Thyroid gland (tissue), 4 donors: ENCODE results near the gene RTP5. TPM values are rescaled to one million over a fixed set of nuclear protein-coding genes. Genes with fewer than 3 reads are reported as not detected.
A peak's percentile ranks its signal among the peaks of the same experiment; 100 is the strongest.

Source experiments
- DNase-seq, 2 donors: peaks; one replicate each; pipeline ENCODE4 v3.0.0-alpha.2; 2019
- H3K27ac ChIP-seq, 3 donors: fragments of 200-600 bp; sonication (generic); 1 replicate in 2 of 3; 2 replicates in 1 of 3; pipeline ENCODE4 v1.5.1; 2016 to 2019; ENCODE audit warnings: mild to moderate bottlenecking in 1 of 3, moderate library complexity in 1 of 3
- H3K27me3 ChIP-seq: fragments of 200-600 bp; sonication (generic); one replicate; pipeline ENCODE4 v1.5.1; 2019
- H3K36me3 ChIP-seq, 2 donors: fragments of 200-600 bp; sonication (generic); one replicate each; pipeline ENCODE4 v1.5.1; 2016 to 2019
- H3K4me1 ChIP-seq, 2 donors: fragments of 200-600 bp; sonication (generic); one replicate each; pipeline ENCODE4 v1.5.1; 2017 to 2019
- H3K4me3 ChIP-seq, 3 donors: fragments of 200-600 bp; sonication (generic); replicated peaks in 1 of 3; 1 replicate in 2 of 3; 2 replicates in 1 of 3; pipeline ENCODE4 v1.5.1; 2016; ENCODE audit warnings: mild to moderate bottlenecking in 1 of 3
- H3K9me3 ChIP-seq: fragments of 200-600 bp; sonication (generic); one replicate; pipeline ENCODE4 v1.5.1; 2017
- POLR2A ChIP-seq, 2 donors: fragments of 450-650 bp; IDR thresholded peaks; one replicate each; pipeline ENCODE4 v1.6.1; 2017; ENCODE audit warnings: antibody characterized with exemption in 2 of 2, mild to moderate bottlenecking in 2 of 2, moderate library complexity in 1 of 2
- WGBS, 2 donors: methylation state at CpG; one replicate each; pipeline ENCODE4 v1.1.5; 2017; 5-methylcytosine and 5-hydroxymethylcytosine counted together
- intact Hi-C: fragments of 100-400 bp; cut with DNase I; formaldehyde crosslinking; loops from one replicate; pipeline ENCODE4 v1.15.1; 2023
- total RNA-seq, 4 donors: library from RNA; depleted of rRNA; stranded (reverse); fragments of >200 nt; gene quantifications; one replicate each; pipeline ENCODE4 v1.2.3, GENCODE V29; 2016
- TF ChIP-seq, protein P1 (sequence below), 6 experiments: fragments of 200-600 bp in 3 of 6; fragments of 450-650 bp in 3 of 6; sonication (generic) in 3 of 6; IDR thresholded peaks; one replicate each; pipeline ENCODE4 v1.5.1; 2016 to 2019; ENCODE audit warnings: antibody characterized with exemption in 6 of 6, mild to moderate bottlenecking in 2 of 6, inconsistent platforms in 1 of 6, moderate library complexity in 1 of 6

Gene RTP5
- total RNA-seq, 4 donors from 2014 or later, result 0.13 TPM; not detected in 3

DNA sequence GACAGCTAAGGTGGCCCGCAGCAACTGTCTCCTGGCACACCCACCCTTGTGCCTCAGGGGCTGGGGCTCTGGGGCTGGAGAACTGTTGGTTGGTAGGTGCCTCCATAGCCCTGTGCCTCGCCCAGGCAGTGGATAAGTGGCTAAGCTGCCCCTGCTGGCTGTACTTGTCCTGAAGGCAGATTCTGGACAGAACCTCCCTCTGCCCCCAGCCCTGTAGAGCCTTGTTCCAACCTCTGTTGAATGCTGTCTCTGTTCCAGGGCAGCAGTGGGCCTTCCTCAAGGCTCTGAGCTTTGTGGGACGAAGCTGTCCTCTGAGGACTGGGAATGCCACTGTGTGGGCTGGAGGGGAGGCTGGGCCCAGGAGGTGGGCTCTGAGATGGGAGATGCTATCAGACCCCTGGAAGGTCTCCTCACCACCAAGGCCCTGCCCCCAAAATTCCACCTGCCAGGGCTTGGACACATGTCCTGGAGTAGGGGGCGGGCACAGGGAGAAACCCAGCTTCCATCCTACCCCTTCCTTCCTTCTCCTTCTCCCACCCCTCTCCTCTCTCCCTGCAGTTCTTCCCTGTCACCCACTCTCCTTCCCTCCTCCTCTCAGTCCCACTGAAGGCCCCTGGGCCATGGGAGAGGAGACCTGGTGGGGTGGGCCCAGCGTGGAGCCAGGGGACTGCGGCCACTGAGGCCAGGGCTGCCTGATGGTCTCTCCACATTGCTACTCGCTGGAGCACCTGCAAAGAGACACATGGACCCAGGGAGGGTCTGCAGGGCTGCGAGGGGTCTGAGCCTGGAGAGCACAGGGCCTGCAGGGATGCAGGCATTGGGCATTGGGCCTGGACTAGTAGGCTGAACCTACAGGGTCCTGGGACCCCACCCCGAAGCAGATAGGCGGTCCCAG, 9.1 kb upstream of the RTP5 start:
- Histone ChIP-seq H3K4me3 (no peak overlapping the region), H3K9me3 (no peaks in the 10 kb centered on the region), H3K27ac (peak overlapping the region; percentile 15 to 74 (median 73)), H3K36me3 (no peaks in the 10 kb centered on the region), H3K27me3 (peaks cover 6% of the 10 kb centered on the region), H3K4me1 (peaks cover 14 to 27% of the 10 kb centered on the region in 2 donors)
- TF ChIP-seq POLR2A (IDR thresholded peaks at IDR 0.05), result no peak
- TF ChIP-seq, protein P1, sequence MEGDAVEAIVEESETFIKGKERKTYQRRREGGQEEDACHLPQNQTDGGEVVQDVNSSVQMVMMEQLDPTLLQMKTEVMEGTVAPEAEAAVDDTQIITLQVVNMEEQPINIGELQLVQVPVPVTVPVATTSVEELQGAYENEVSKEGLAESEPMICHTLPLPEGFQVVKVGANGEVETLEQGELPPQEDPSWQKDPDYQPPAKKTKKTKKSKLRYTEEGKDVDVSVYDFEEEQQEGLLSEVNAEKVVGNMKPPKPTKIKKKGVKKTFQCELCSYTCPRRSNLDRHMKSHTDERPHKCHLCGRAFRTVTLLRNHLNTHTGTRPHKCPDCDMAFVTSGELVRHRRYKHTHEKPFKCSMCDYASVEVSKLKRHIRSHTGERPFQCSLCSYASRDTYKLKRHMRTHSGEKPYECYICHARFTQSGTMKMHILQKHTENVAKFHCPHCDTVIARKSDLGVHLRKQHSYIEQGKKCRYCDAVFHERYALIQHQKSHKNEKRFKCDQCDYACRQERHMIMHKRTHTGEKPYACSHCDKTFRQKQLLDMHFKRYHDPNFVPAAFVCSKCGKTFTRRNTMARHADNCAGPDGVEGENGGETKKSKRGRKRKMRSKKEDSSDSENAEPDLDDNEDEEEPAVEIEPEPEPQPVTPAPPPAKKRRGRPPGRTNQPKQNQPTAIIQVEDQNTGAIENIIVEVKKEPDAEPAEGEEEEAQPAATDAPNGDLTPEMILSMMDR (IDR thresholded peaks at IDR 0.05), result no peak
- intact Hi-C loops, result no loop called here
- DNase-seq, result no peak
- 88 to 94% methylated on average over 6 to 8 of the region's 10 CpGs for WGBS, 2 donors

DNA sequence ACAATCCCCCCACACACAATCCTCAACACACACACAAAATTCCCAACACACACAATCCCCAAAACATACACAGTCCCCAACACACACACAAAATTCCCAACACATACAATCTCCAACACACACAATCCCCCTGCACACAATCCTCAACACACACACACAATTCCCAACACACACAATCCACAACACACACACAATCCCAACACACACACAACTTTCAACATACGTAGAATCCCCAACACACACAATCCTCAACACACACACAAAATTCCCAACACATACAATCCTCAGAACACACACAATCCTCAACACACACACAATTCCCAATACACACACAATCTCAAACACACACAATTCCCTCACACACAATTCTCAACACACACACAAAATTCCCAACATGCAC, 8.3 kb upstream of the RTP5 start:
- TF ChIP-seq, protein P1 (IDR thresholded peaks at IDR 0.05), result no peak
- no peak for TF ChIP-seq POLR2A (IDR thresholded peaks at IDR 0.05)
- Histone ChIP-seq H3K4me1 (peaks cover 14 to 27% of the 10 kb centered on the region in 2 donors), H3K4me3 (no peak overlapping the region), H3K36me3 (no peaks in the 10 kb centered on the region), H3K9me3 (no peaks in the 10 kb centered on the region), H3K27me3 (peaks cover 6% of the 10 kb centered on the region), H3K27ac (no peak overlapping the region)
- intact Hi-C loops, result no loop called here
- DNase-seq, result no peak
- WGBS, 2 donors, result 89 to 98% methylated on average over 1 of the region's 1 CpG

DNA sequence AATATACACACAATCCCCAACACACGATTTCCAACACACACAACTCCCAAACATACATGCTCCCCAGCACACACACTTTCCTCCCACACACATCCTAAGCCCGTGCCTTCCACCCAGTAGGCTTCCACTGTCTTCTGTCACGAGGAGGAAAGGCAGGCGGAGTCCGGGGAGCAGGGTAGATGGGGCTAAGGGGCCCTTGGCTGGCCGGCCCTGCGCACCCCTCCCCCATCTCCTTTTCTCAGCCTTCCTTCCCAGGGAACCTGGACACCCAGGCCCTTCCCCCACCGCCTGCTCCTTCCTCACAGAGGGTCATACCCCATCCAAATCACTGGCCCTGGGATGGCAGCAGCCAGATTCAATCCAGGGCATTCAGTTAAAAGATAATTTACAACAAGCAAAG, 7.4 kb upstream of the RTP5 start:
- no peak overlapping the region for H3K4me3 ChIP-seq
- H3K9me3 ChIP-seq, result no peaks in the 10 kb centered on the region
- TF ChIP-seq POLR2A (IDR thresholded peaks at IDR 0.05), result no peak
- TF ChIP-seq, protein P1 (IDR thresholded peaks at IDR 0.05), result no peak
- H3K36me3 ChIP-seq, result no peaks in the 10 kb centered on the region
- intact Hi-C loops, result no loop called here
- H3K4me1 ChIP-seq, result peaks cover 14 to 27% of the 10 kb centered on the region in 2 donors
- H3K27ac ChIP-seq, result no peak overlapping the region
- no peak for DNase-seq
- H3K27me3 ChIP-seq, result peaks cover 6% of the 10 kb centered on the region
- WGBS, 2 donors, result 75 to 76% methylated on average over 8 of the region's 8 CpGs

DNA sequence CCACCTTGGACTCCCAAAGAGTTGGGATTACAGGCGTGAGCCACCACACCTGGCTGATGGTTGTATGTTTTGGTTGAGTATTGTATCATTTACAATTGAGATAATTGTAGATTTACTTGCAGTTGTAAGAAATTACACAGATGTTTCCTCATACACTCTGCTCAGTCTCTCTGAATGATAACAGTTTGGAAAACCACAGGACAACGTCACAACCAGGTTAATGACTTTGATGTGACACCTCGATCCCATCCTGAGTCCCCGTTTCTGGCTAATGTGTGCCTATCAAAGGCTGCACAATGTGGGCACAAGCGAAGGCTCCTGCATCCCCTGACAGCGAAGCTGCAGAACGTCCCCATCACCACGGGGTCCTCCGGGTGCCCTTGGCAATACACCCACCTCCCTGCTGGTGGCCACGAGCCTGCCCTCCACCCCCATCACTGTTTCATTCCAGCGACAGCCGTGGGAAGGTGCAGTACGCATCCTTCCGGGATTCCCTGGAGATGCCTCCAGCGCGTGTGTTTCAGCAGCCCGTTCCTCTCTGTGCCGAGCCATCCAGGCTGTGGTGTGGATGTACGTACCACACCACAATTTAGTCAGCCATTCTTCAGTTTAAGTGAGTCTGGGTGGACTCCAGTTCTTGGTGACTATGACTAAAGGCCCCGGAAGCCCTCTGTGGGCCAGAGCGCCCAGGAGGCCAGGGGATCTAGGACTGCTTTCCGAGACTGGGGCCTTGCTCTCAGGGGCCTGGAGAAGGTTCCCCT, 6.6 kb upstream of the RTP5 start:
- H3K27ac ChIP-seq, result no peak overlapping the region
- no peak overlapping the region for H3K4me3 ChIP-seq
- no peaks in the 10 kb centered on the region for H3K9me3 ChIP-seq
- no peak for DNase-seq
- intact Hi-C loops, result no loop called here
- H3K27me3 ChIP-seq, result peaks cover 6% of the 10 kb centered on the region
- H3K36me3 ChIP-seq, result no peaks in the 10 kb centered on the region
- TF ChIP-seq POLR2A (IDR thresholded peaks at IDR 0.05), result no peak
- TF ChIP-seq, protein P1 (IDR thresholded peaks at IDR 0.05), result no peak
- peaks cover 14 to 27% of the 10 kb centered on the region in 2 donors for H3K4me1 ChIP-seq
- 79 to 83% methylated on average over 17 to 22 of the region's 22 CpGs for WGBS, 2 donors
